Astrocyte (in vitro differentiated cells and primary cell): ENCODE results near the gene AP3B2.

Experiments
- CTCF ChIP-seq: IDR thresholded peaks from 2 replicates; pipeline ENCODE4 v1.5.1; 2011; ENCODE audit warnings: low read depth, mild to moderate bottlenecking, inconsistent platforms, low read length, moderate library complexity; ENCODE audit not compliant: insufficient read depth
- EZH2 ChIP-seq: IDR thresholded peaks from 2 replicates; pipeline ENCODE4 v1.6.1; 2012; ENCODE audit warnings: mild to moderate bottlenecking, low read length, inconsistent platforms; ENCODE audit not compliant: insufficient read depth

DNA sequence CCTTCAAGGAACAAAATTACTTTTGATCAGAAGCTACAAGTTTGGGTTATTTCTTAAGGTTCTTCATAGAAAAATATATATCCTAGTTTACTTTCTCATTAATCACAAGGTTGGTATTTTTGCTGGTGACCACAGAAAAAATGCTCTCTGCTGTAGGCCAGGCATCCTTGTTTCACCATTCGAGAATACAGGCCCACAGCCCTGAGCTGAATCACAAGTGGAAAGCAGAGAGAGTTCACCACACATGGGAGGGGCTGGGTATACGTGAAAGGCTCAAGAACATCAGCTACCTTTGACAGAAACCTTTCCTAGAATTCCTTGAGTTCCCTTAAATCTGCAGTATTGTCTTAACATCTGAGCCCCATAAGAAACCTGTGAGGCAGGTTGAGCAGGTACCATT lies 85.7 kb downstream of the AP3B2 start:
- TF ChIP-seq CTCF (no peak), EZH2 (no peak)
